GM12801 (cell line): ENCODE measurements around the gene EIF3L.

ENCODE experiments used
- TF ChIP-seq, protein P1 (sequence below): IDR thresholded peaks from one replicate; pipeline ENCODE4 v1.5.1; 2011; ENCODE audit warnings: control low read depth; ENCODE audit not compliant: insufficient read length; ENCODE audit errors: extremely low read depth

Gene EIF3L

DNA sequence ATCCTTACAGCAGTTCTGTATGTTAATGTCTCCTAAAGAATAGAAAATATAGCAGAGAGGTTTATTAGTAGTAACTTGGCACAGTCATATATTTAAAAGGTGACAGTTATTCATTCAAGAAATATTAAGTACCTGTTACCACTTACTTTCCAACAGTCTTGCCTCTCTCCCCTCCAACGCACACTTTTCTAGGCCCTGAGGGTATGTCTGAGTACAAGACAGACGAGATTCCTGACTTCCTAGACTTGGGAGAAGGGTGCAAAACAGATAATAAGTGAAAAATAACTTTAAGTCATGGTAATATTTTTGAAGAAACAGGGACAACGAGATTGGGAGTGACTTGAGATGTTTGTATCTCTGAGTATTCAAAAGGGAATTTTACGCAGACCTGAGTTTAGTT, 1.6 kb downstream of the EIF3L start:
- TF ChIP-seq, protein P1, sequence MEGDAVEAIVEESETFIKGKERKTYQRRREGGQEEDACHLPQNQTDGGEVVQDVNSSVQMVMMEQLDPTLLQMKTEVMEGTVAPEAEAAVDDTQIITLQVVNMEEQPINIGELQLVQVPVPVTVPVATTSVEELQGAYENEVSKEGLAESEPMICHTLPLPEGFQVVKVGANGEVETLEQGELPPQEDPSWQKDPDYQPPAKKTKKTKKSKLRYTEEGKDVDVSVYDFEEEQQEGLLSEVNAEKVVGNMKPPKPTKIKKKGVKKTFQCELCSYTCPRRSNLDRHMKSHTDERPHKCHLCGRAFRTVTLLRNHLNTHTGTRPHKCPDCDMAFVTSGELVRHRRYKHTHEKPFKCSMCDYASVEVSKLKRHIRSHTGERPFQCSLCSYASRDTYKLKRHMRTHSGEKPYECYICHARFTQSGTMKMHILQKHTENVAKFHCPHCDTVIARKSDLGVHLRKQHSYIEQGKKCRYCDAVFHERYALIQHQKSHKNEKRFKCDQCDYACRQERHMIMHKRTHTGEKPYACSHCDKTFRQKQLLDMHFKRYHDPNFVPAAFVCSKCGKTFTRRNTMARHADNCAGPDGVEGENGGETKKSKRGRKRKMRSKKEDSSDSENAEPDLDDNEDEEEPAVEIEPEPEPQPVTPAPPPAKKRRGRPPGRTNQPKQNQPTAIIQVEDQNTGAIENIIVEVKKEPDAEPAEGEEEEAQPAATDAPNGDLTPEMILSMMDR: no peak

GRCh38 chr22:37852418-37852817, 3.2 kb downstream of the EIF3L start:
- TF ChIP-seq, protein P1: no peak

- TF ChIP-seq, protein P1: no peak
These were observed 5.7 kb downstream of the EIF3L start for GRCh38 chr22:37854946-37855345.

DNA sequence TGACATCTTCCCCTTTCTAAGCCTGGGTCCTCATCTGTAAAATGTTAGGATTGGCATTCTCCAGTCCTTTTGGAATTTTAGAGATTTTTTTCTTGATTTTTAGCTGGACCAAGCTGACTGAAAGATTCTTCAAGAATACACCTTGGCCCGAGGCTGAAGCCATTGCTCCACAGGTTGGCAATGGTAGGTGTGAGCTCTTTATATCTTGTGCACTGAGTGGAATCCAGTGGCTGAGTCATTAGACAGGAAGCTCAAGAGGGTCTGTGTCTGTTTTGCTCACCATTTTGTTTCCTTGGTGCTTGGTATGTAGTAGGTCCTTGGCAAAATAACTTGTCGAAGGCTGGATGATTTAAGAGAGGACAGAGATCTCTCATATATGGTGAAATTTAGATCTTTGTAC, 6.2 kb downstream of the EIF3L start:
- TF ChIP-seq, protein P1: no peak

DNA sequence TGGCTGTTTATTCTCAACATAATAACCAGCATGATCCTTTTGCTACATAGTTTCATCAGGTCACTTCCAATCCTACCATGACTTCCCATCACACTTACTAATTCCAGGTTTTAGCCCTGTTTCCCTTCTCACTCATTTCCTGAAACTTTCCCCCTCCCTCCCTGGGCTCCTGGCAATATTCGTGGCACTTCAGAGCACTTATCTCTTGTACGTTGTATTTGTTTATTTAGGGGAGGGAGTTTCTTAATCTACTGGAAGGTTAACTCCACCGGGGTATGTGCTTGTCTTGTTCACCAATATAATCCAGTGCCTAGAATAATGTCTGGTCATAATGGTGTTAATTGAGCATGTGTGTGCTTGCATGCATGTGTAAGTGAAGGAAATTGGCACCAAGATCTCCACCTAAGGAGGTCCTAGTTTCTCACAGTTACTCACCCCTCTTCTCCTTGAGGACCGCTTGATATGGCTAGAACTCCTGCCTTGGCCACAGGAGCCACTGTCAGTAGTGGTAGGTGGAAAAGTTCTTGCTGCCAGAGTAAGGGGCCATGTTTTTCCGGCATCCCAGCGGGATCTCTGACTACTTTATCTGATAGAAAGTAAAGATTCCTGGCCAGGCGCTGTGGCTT, 11.7 kb downstream of the EIF3L start:
- TF ChIP-seq, protein P1: no peak

DNA sequence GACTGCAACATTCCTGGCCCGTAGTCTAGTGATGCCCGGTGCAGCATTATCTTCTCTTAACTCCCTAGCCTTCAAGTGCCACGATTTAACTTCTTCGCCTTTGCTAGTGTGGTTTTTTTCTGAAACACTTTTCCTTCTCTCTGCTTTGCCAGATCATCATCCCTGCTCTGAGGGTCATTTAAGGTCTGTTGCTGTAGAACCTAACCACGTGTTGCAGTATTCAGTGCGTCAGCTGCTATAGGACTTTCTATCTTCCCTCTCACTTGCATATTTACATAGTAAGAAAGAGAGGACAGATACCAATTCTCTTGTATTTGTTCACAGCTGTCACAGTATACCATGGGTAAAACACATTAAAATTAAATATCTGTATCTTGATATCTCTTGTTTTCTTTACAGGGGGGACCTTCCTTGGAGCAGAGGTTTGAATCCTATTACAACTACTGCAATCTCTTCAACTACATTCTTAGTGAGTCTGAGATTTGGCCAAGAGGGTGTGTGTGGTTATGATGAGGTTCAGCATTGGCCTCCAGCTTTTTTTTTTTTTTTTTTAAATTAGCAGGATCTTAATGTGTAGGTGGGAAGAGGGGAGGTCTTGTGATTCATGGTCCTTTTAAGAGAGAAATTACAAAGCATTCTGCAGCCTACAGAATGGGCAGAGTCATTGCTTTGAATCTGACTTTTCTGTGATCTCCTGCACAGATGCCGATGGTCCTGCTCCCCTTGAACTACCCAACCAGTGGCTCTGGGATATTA, 13.5 kb downstream of the EIF3L start:
- TF ChIP-seq, protein P1: no peak

DNA sequence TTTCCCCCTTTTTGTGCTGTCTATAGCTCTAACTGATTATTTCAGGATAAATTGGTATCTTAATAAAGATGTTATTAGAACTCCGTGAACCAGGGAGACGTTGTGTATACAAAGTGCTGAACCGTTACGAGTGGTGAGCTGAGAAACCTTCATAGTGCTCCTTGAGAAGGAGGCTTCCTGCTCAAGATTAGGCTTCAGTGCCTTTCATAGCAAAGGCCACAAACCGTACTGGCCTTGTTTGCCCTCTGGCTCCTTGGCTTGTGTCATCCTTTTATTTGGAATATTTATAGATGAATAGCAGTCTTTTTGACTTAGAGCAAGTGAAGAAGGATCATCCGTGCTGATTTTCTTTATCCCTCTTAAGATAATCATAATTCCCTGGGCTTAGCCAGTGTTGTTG, 16.3 kb downstream of the EIF3L start:
- TF ChIP-seq, protein P1: no peak
